HepG2 (cell line): Measurements from ENCODE around the gene FOXK2. TPM values are rescaled to one million over a fixed set of nuclear protein-coding genes. Genes with fewer than 3 reads are reported as not detected.

Experiments
- ATAC-seq: fragments of 200-7000 bp; cut with Tn5 transposase; 3 replicates; pipeline ENCODE4 v1.9.1; 2020; ENCODE audit warnings: mild to moderate bottlenecking, moderate library complexity
- BruUV-seq: library from RNA; stranded (reverse); fragments of 400-500 nt; replicated peaks from 2 replicates; lab custom pipeline; 2021; lab: Mats Ljungman, UMichigan
- CTCF ChIA-PET: fragments of 300-600 bp; formaldehyde crosslinking; extraction: SDS; loops from one replicate; lab custom pipeline; 2021; ENCODE audit warnings: low total read pairs, inconsistent platforms, low intra/inter-chr PET ratio; lab: Yijun Ruan, JAX
- POLR2A ChIA-PET: fragments of 350-600 bp; sonication (Branson Sonifier 250); formaldehyde crosslinking; loops from one replicate; lab custom pipeline; 2020; ENCODE audit warnings: antibody characterized with exemption, inconsistent platforms; lab: Yijun Ruan, JAX
- DNase-seq: peaks from one replicate; pipeline ENCODE4 v3.0.0-alpha.2; 2015; ENCODE audit warnings: low spot score
- FAIRE-seq: peaks from 3 replicates; lab custom pipeline; 2011; peaks lifted over from hg19 to GRCh38; lab: Jason Lieb, UNC
- H2AFZ ChIP-seq: one replicate; pipeline ENCODE4 v1.6.1; 2011; ENCODE audit warnings: low read length, inconsistent platforms
- H3K27ac ChIP-seq: fragments of 300-600 bp; 3 replicates; pipeline ENCODE4 v1.8.0; 2011; ENCODE audit warnings: mixed run types, mild to moderate bottlenecking, mixed read lengths, low read length, inconsistent platforms; ENCODE audit not compliant: insufficient read depth; ENCODE audit errors: extremely low read length
- H3K27me3 ChIP-seq, 2 experiments: fragments of 200-600 bp in 1 of 2; 2 replicates in 1 of 2; 3 replicates in 1 of 2; pipeline versions ENCODE4 v1.6.0 to v1.8.0; 2011; ENCODE audit warnings: low read length in 2 of 2, mild to moderate bottlenecking in 2 of 2, moderate library complexity in 2 of 2, inconsistent platforms in 1 of 2; ENCODE audit not compliant: insufficient read depth in 2 of 2, control insufficient read depth in 1 of 2
- H3K36me3 ChIP-seq, 2 experiments: fragments of 200-600 bp in 1 of 2; replicated peaks in 1 of 2; 2 replicates in 1 of 2; 3 replicates in 1 of 2; pipeline versions ENCODE4 v1.5.1 to v1.8.0; 2011; ENCODE audit warnings: low read length in 2 of 2, inconsistent platforms in 1 of 2; ENCODE audit not compliant: insufficient read depth in 2 of 2, control insufficient read depth in 1 of 2
- H3K4me1 ChIP-seq: 2 replicates; pipeline ENCODE4 v1.5.1; 2012; ENCODE audit warnings: low read length, inconsistent platforms; ENCODE audit not compliant: insufficient read depth
- H3K4me2 ChIP-seq: 2 replicates; pipeline ENCODE4 v1.6.0; 2011; ENCODE audit warnings: low read depth, low read length, inconsistent platforms
- H3K4me3 ChIP-seq, 3 experiments: fragments of 200-600 bp in 1 of 3; sonication (generic), shearing (Covaris generic) in 1 of 3; replicated peaks in 1 of 3; 2 replicates each; pipeline ENCODE4 v1.5.1; 2011 to 2016; ENCODE audit warnings: low read length in 3 of 3, inconsistent platforms in 2 of 3, low read depth in 2 of 3, mild to moderate bottlenecking in 2 of 3, control low read depth in 1 of 3, mixed read lengths in 1 of 3; ENCODE audit not compliant: insufficient read depth in 1 of 3
- H3K79me2 ChIP-seq: one replicate; pipeline ENCODE4 v1.6.1; 2011; ENCODE audit warnings: low read length, inconsistent platforms; ENCODE audit not compliant: insufficient read depth
- H3K9ac ChIP-seq: 2 replicates; pipeline ENCODE4 v1.6.0; 2011; ENCODE audit warnings: mild to moderate bottlenecking, low read depth, low read length, inconsistent platforms; ENCODE audit not compliant: insufficient read depth
- H3K9me3 ChIP-seq: 2 replicates; pipeline ENCODE4 v1.5.1; 2012; ENCODE audit warnings: mild to moderate bottlenecking, low read length
- H4K20me1 ChIP-seq: 2 replicates; pipeline ENCODE4 v1.6.0; 2011; ENCODE audit warnings: inconsistent platforms, mild to moderate bottlenecking, low read length, moderate library complexity; ENCODE audit not compliant: insufficient read depth
- AGO1 ChIP-seq: fragments of 200-400 bp; formaldehyde crosslinking; IDR thresholded peaks from 2 replicates; pipeline ENCODE4 v1.6.1; 2017; ENCODE audit warnings: mild to moderate bottlenecking, low read depth, low read length, moderate library complexity; ENCODE audit not compliant: poor library complexity, severe bottlenecking
- AGO2 ChIP-seq: fragments of 200-400 bp; formaldehyde crosslinking; optimal IDR thresholded peaks from 2 replicates; pipeline ENCODE3; 2017; ENCODE audit warnings: mild to moderate bottlenecking, low read depth, low read length, moderate library complexity
- CAMTA2 ChIP-seq: sonication (generic); formaldehyde crosslinking; IDR thresholded peaks from 2 replicates; pipeline ENCODE4 v1.4.0; 2020; ENCODE audit warnings: mild to moderate bottlenecking, missing genetic modification reagents, borderline replicate concordance
- CBFB ChIP-seq: sonication (generic); formaldehyde crosslinking; IDR thresholded peaks from 2 replicates; pipeline ENCODE4 v1.4.0; 2020; ENCODE audit warnings: missing genetic modification reagents
- HES4 ChIP-seq: sonication (generic); formaldehyde crosslinking; IDR thresholded peaks from 2 replicates; pipeline ENCODE4 v1.9.0; 2021; ENCODE audit warnings: mild to moderate bottlenecking, missing genetic modification reagents, borderline replicate concordance
- SIX1 ChIP-seq: sonication (generic); formaldehyde crosslinking; IDR thresholded peaks from 2 replicates; pipeline ENCODE4 v1.4.0; 2020; ENCODE audit warnings: missing genetic modification reagents, borderline replicate concordance
- ZNF225 ChIP-seq: sonication (generic); formaldehyde crosslinking; IDR thresholded peaks from 2 replicates; pipeline ENCODE4 v1.4.0; 2020; ENCODE audit warnings: mild to moderate bottlenecking, missing genetic modification reagents
- ZNF30 ChIP-seq: sonication (generic); formaldehyde crosslinking; IDR thresholded peaks from 2 replicates; pipeline ENCODE4 v1.5.0; 2020; ENCODE audit warnings: mild to moderate bottlenecking, missing genetic modification reagents
- WGBS: methylation state at CpG from one replicate; pipeline ENCODE4 v1.1.6; 2017; ENCODE audit warnings: low lambda C conversion rate; 5-methylcytosine and 5-hydroxymethylcytosine counted together
- in situ Hi-C: cut with HindIII; loops from 2 replicates; pipeline ENCODE4 v1.10.0; 2017; ENCODE audit warnings: low pct_unique_long_range_greater_than_20kb; ENCODE audit not compliant: extremely low pct_ligation_motif_present
- intact Hi-C: fragments of 100-400 bp; cut with micrococcal nuclease; formaldehyde crosslinking; loops from one replicate; pipeline ENCODE4 v1.10.0; 2022; ENCODE audit not compliant: unreplicated experiment
- polyA plus RNA-seq, 8 experiments: library from polyadenylated mRNA; depleted of rRNA in 3 of 8; stranded (reverse) in 7 of 8; unstranded in 1 of 8; fragments of >200 nt; fragmentation: Illumina TruSeq in 4 of 8; extraction: Trizol in 4 of 8; gene quantifications; 2 replicates each; pipeline versions ENCODE4 v1.2.1 to v1.2.3, GENCODE V29; 2011 to 2016; ENCODE audit warnings: low read depth in 4 of 8, missing spikeins in 1 of 8, mixed read lengths in 1 of 8; ENCODE audit not compliant: insufficient read depth in 1 of 8
- total RNA-seq, 5 experiments: library from RNA; depleted of rRNA; stranded (reverse); fragments of >200 nt; fragmentation: Illumina TruSeq; extraction: Trizol; gene quantifications; 2 replicates each; pipeline ENCODE4 v1.2.3, GENCODE V29; 2016; ENCODE audit warnings: low read depth in 1 of 5
- TF ChIP-seq, protein P1 (sequence below): sonication (generic); formaldehyde crosslinking; IDR thresholded peaks from 2 replicates; pipeline ENCODE4 v1.4.0; 2020; ENCODE audit warnings: missing genetic modification reagents
- TF ChIP-seq, protein P2 (sequence below): sonication (generic); formaldehyde crosslinking; IDR thresholded peaks from 2 replicates; pipeline ENCODE4 v1.4.0; 2020; ENCODE audit warnings: low read depth, mild to moderate bottlenecking, missing genetic modification reagents
- TF ChIP-seq, protein P3 (sequence below): sonication (generic); formaldehyde crosslinking; IDR thresholded peaks from 2 replicates; pipeline ENCODE4 v1.9.0; 2021; ENCODE audit warnings: mild to moderate bottlenecking, missing genetic modification reagents

Gene FOXK2
- total and polyA plus RNA-seq, 2 of the 13 experiments (the other 11 are each of a cell fraction or from before 2014, with no cell fraction given) = 67.1 to 67.2 TPM

DNA sequence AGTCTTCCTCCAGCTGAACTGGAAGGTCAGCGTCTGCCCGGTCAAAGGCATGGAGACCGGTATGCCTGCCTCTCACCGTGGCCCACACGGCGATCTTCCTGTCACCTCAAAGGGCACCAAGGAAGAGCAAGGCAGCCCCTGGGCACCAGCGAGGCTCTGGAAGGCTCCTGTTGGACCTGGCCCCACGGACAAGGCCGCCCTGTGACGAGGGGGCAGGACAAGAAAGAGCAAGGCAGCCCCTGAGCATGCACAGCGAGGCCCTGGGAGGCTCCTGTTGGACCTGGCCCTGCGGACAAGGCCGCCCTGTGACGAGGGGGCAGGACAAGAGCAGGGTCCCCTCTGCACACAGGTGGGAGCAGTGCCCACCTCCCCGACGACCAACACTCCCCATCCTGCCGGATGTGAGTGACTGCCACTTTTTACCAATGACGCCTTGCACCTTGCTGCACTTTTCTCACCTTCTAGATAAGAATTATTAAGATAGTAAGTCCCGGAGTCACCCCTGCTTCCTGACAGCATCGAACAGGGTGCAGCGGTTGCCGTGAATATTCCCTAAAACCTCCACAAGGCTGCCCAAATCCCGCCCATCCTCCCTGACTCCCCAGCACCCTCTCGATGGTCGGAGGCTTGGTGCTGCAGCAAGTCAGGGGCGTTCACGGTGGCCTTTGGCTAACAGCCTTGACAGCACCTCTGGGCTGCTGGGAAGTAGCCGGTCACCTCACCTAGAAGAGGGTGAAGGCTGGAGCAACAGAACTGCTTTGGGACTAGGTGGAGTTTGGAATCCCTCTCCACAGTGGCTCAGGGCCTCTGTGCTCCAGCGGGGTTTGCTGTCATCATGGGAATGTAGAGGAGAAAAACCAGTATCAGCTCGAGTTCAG lies 134.4 kb downstream of the FOXK2 start:
- POLR2A ChIA-PET = no interaction called here
- H2AFZ ChIP-seq = no peak overlapping the region
- BruUV-seq = no TSS peak
- H3K27me3 ChIP-seq = no peaks in the 10 kb centered on the region
- H3K4me3 ChIP-seq = no peak overlapping the region; a peak in 1 of 6 replicates
- H3K4me1 ChIP-seq = peaks cover 48% of the 10 kb centered on the region
- no peak for DNase-seq
- no peaks in the 10 kb centered on the region for H3K36me3 ChIP-seq
- peak overlapping the region; percentile 69 for H3K4me2 ChIP-seq
- intact Hi-C loops = no loop called here
- 67% methylated on average over 30 of the region's 30 CpGs for WGBS
- H4K20me1 ChIP-seq = no peaks in the 10 kb centered on the region
- no peak for ATAC-seq
- no peaks in the 10 kb centered on the region for H3K79me2 ChIP-seq
- FAIRE-seq = no peak
- CTCF ChIA-PET = no interaction called here
- H3K9ac ChIP-seq = no peak overlapping the region
- in situ Hi-C loops = no loop called here
- no peak overlapping the region for H3K27ac ChIP-seq
- no peaks in the 10 kb centered on the region for H3K9me3 ChIP-seq
- TF ChIP-seq CBFB (CRISPR knock-in tag) (no peak), SIX1 (no peak), HES4 (CRISPR knock-in tag) (0 out of 2 replicates have a peak, but pooled peaks have one; percentile 27), AGO2 (peak; percentile 46), CAMTA2 (CRISPR knock-in tag) (0 out of 2 replicates have a peak, but pooled peaks have one; percentile 29), ZNF225 (0 out of 2 replicates have a peak, but pooled peaks have one; percentile 32), ZNF30 (CRISPR knock-in tag) (no peak), AGO1 (peak; percentile 69)
- TF ChIP-seq, protein P1, sequence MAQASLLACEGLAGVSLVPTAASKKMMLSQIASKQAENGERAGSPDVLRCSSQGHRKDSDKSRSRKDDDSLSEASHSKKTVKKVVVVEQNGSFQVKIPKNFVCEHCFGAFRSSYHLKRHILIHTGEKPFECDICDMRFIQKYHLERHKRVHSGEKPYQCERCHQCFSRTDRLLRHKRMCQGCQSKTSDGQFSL (CRISPR knock-in tag) = no peak
- TF ChIP-seq, protein P2, sequence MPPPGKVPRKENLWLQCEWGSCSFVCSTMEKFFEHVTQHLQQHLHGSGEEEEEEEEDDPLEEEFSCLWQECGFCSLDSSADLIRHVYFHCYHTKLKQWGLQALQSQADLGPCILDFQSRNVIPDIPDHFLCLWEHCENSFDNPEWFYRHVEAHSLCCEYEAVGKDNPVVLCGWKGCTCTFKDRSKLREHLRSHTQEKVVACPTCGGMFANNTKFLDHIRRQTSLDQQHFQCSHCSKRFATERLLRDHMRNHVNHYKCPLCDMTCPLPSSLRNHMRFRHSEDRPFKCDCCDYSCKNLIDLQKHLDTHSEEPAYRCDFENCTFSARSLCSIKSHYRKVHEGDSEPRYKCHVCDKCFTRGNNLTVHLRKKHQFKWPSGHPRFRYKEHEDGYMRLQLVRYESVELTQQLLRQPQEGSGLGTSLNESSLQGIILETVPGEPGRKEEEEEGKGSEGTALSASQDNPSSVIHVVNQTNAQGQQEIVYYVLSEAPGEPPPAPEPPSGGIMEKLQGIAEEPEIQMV (CRISPR knock-in tag) = no peak
- TF ChIP-seq, protein P3, sequence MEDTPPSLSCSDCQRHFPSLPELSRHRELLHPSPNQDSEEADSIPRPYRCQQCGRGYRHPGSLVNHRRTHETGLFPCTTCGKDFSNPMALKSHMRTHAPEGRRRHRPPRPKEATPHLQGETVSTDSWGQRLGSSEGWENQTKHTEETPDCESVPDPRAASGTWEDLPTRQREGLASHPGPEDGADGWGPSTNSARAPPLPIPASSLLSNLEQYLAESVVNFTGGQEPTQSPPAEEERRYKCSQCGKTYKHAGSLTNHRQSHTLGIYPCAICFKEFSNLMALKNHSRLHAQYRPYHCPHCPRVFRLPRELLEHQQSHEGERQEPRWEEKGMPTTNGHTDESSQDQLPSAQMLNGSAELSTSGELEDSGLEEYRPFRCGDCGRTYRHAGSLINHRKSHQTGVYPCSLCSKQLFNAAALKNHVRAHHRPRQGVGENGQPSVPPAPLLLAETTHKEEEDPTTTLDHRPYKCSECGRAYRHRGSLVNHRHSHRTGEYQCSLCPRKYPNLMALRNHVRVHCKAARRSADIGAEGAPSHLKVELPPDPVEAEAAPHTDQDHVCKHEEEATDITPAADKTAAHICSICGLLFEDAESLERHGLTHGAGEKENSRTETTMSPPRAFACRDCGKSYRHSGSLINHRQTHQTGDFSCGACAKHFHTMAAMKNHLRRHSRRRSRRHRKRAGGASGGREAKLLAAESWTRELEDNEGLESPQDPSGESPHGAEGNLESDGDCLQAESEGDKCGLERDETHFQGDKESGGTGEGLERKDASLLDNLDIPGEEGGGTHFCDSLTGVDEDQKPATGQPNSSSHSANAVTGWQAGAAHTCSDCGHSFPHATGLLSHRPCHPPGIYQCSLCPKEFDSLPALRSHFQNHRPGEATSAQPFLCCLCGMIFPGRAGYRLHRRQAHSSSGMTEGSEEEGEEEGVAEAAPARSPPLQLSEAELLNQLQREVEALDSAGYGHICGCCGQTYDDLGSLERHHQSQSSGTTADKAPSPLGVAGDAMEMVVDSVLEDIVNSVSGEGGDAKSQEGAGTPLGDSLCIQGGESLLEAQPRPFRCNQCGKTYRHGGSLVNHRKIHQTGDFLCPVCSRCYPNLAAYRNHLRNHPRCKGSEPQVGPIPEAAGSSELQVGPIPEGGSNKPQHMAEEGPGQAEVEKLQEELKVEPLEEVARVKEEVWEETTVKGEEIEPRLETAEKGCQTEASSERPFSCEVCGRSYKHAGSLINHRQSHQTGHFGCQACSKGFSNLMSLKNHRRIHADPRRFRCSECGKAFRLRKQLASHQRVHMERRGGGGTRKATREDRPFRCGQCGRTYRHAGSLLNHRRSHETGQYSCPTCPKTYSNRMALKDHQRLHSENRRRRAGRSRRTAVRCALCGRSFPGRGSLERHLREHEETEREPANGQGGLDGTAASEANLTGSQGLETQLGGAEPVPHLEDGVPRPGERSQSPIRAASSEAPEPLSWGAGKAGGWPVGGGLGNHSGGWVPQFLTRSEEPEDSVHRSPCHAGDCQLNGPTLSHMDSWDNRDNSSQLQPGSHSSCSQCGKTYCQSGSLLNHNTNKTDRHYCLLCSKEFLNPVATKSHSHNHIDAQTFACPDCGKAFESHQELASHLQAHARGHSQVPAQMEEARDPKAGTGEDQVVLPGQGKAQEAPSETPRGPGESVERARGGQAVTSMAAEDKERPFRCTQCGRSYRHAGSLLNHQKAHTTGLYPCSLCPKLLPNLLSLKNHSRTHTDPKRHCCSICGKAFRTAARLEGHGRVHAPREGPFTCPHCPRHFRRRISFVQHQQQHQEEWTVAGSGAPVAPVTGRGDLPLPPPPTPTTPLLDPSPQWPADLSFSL (CRISPR knock-in tag) = peak; percentile 53; the same call in 1 of the 2 replicates
